ENCODE results near the gene PIGC. TPM values are rescaled to one million over a fixed set of nuclear protein-coding genes. Genes with fewer than 3 reads are reported as not detected.
A peak's percentile ranks its signal among the peaks of the same experiment; 100 is the strongest.

Gene PIGC
- total and polyA plus RNA-seq, 9 donors: 22.7 to 31.6 (median 26.0) TPM

GRCh38 chr1:172453607-172454006 is 9.7 kb upstream of the PIGC start:
- Histone ChIP-seq H3K4me1 (ENCODE audit: control insufficient read depth, insufficient read depth, low read length) (peaks cover 23% of the 10 kb centered on the region), H3K36me3 (ENCODE audit: control insufficient read depth, insufficient read depth, low read length) (peaks cover 4% of the 10 kb centered on the region), H3K4me3 (ENCODE audit: low read length) (peak overlapping the region; percentile 45), H3K9me3 (replicated peaks; ENCODE audit: control insufficient read depth, low read depth, low read length) (no peaks in the 10 kb centered on the region), H3K27me3 (ENCODE audit: control insufficient read depth, insufficient read depth, low read length) (no peaks in the 10 kb centered on the region), H3K27ac (ENCODE audit: low read length) (peak overlapping the region; percentile 89)
- WGBS (ENCODE audit: insufficient coverage): no CpG with 5 or more reads among the region's 1 CpG
- no peak for DNase-seq

- Histone ChIP-seq H3K27me3 (ENCODE audit: control insufficient read depth, insufficient read depth, low read length) (no peaks in the 10 kb centered on the region), H3K9me3 (replicated peaks; ENCODE audit: control insufficient read depth, low read depth, low read length) (no peaks in the 10 kb centered on the region), H3K36me3 (ENCODE audit: control insufficient read depth, insufficient read depth, low read length) (peaks cover 4% of the 10 kb centered on the region), H3K4me1 (ENCODE audit: control insufficient read depth, insufficient read depth, low read length) (peaks cover 23% of the 10 kb centered on the region), H3K27ac (ENCODE audit: low read length) (peak overlapping the region; percentile 89), H3K4me3 (ENCODE audit: low read length) (peak overlapping the region; percentile 45)
- no CpG with 5 or more reads among the region's 6 CpGs for WGBS (ENCODE audit: insufficient coverage)
- DNase-seq: no peak
These were observed 9.3 kb upstream of the PIGC start for GRCh38 chr1:172453153-172453545.

- Histone ChIP-seq H3K36me3 (ENCODE audit: control insufficient read depth, insufficient read depth, low read length) (peaks cover 4% of the 10 kb centered on the region), H3K9me3 (replicated peaks; ENCODE audit: control insufficient read depth, low read depth, low read length) (no peaks in the 10 kb centered on the region), H3K4me1 (ENCODE audit: control insufficient read depth, insufficient read depth, low read length) (peaks cover 23% of the 10 kb centered on the region), H3K4me3 (ENCODE audit: low read length) (peak overlapping the region; percentile 45), H3K27me3 (ENCODE audit: control insufficient read depth, insufficient read depth, low read length) (no peaks in the 10 kb centered on the region), H3K27ac (ENCODE audit: low read length) (peak overlapping the region; percentile 89)
- 30% methylated on average over 2 of the region's 7 CpGs for WGBS (ENCODE audit: insufficient coverage)
- DNase-seq: peak; percentile 69
These were observed 8.8 kb upstream of the PIGC start for GRCh38 chr1:172452536-172453152.

GRCh38 chr1:172451002-172451443 is 7.2 kb upstream of the PIGC start:
- no peaks in the 10 kb centered on the region for H3K36me3 ChIP-seq (ENCODE audit: control insufficient read depth, insufficient read depth, low read length)
- no peak overlapping the region for H3K4me3 ChIP-seq (ENCODE audit: low read length)
- peaks cover 28% of the 10 kb centered on the region for H3K4me1 ChIP-seq (ENCODE audit: control insufficient read depth, insufficient read depth, low read length)
- no peak for DNase-seq
- no peaks in the 10 kb centered on the region for H3K27me3 ChIP-seq (ENCODE audit: control insufficient read depth, insufficient read depth, low read length)
- no peaks in the 10 kb centered on the region for H3K9me3 ChIP-seq (replicated peaks; ENCODE audit: control insufficient read depth, low read depth, low read length)
- no peak overlapping the region for H3K27ac ChIP-seq (ENCODE audit: low read length)
- no CpG with 5 or more reads among the region's 2 CpGs for WGBS (ENCODE audit: insufficient coverage)

GRCh38 chr1:172450524-172450885 is 6.6 kb upstream of the PIGC start:
- Histone ChIP-seq H3K9me3 (replicated peaks; ENCODE audit: control insufficient read depth, low read depth, low read length) (no peaks in the 10 kb centered on the region), H3K36me3 (ENCODE audit: control insufficient read depth, insufficient read depth, low read length) (no peaks in the 10 kb centered on the region), H3K4me1 (ENCODE audit: control insufficient read depth, insufficient read depth, low read length) (peaks cover 26% of the 10 kb centered on the region), H3K27ac (ENCODE audit: low read length) (peak overlapping the region; percentile 83), H3K27me3 (ENCODE audit: control insufficient read depth, insufficient read depth, low read length) (no peaks in the 10 kb centered on the region), H3K4me3 (ENCODE audit: low read length) (no peak overlapping the region)
- no peak for DNase-seq
- WGBS (ENCODE audit: insufficient coverage): 45% methylated on average over 3 of the region's 7 CpGs

GRCh38 chr1:172449585-172450523 is 6.0 kb upstream of the PIGC start:
- Histone ChIP-seq H3K27me3 (ENCODE audit: control insufficient read depth, insufficient read depth, low read length) (no peaks in the 10 kb centered on the region), H3K27ac (ENCODE audit: low read length) (peak overlapping the region; percentile 83), H3K4me3 (ENCODE audit: low read length) (peak overlapping the region; percentile 20), H3K36me3 (ENCODE audit: control insufficient read depth, insufficient read depth, low read length) (no peaks in the 10 kb centered on the region), H3K4me1 (ENCODE audit: control insufficient read depth, insufficient read depth, low read length) (peaks cover 26% of the 10 kb centered on the region), H3K9me3 (replicated peaks; ENCODE audit: control insufficient read depth, low read depth, low read length) (no peaks in the 10 kb centered on the region)
- DNase-seq: peak; percentile 79
- 38% methylated on average over 12 of the region's 18 CpGs for WGBS (ENCODE audit: insufficient coverage)

- no peak for DNase-seq
- 84% methylated on average over 6 of the region's 6 CpGs for WGBS (ENCODE audit: insufficient coverage)
- Histone ChIP-seq H3K27me3 (ENCODE audit: control insufficient read depth, insufficient read depth, low read length) (no peaks in the 10 kb centered on the region), H3K36me3 (ENCODE audit: control insufficient read depth, insufficient read depth, low read length) (no peaks in the 10 kb centered on the region), H3K9me3 (replicated peaks; ENCODE audit: control insufficient read depth, low read depth, low read length) (no peaks in the 10 kb centered on the region), H3K4me3 (ENCODE audit: low read length) (no peak overlapping the region), H3K27ac (ENCODE audit: low read length) (no peak overlapping the region), H3K4me1 (ENCODE audit: control insufficient read depth, insufficient read depth, low read length) (peaks cover 26% of the 10 kb centered on the region)
These were observed 5.2 kb upstream of the PIGC start for GRCh38 chr1:172448995-172449584.

- no peaks in the 10 kb centered on the region for H3K27me3 ChIP-seq (ENCODE audit: control insufficient read depth, insufficient read depth, low read length)
- no peak overlapping the region for H3K4me3 ChIP-seq (ENCODE audit: low read length)
- H3K27ac ChIP-seq (ENCODE audit: low read length): no peak overlapping the region
- peaks cover 28% of the 10 kb centered on the region for H3K4me1 ChIP-seq (ENCODE audit: control insufficient read depth, insufficient read depth, low read length)
- WGBS (ENCODE audit: insufficient coverage): no CpG with 5 or more reads among the region's 2 CpGs
- H3K36me3 ChIP-seq (ENCODE audit: control insufficient read depth, insufficient read depth, low read length): no peaks in the 10 kb centered on the region
- no peaks in the 10 kb centered on the region for H3K9me3 ChIP-seq (replicated peaks; ENCODE audit: control insufficient read depth, low read depth, low read length)
- DNase-seq: no peak
These were observed 3.8 kb upstream of the PIGC start for GRCh38 chr1:172447641-172448040.

- no CpG with 5 or more reads among the region's 3 CpGs for WGBS (ENCODE audit: insufficient coverage)
- Histone ChIP-seq H3K36me3 (ENCODE audit: control insufficient read depth, insufficient read depth, low read length) (peaks cover 2% of the 10 kb centered on the region), H3K27me3 (ENCODE audit: control insufficient read depth, insufficient read depth, low read length) (no peaks in the 10 kb centered on the region), H3K4me1 (ENCODE audit: control insufficient read depth, insufficient read depth, low read length) (peaks cover 27% of the 10 kb centered on the region), H3K9me3 (replicated peaks; ENCODE audit: control insufficient read depth, low read depth, low read length) (no peaks in the 10 kb centered on the region), H3K4me3 (ENCODE audit: low read length) (no peak overlapping the region), H3K27ac (ENCODE audit: low read length) (peak overlapping the region; percentile 60)
- peak; percentile 61 for DNase-seq
These were observed 2.7 kb upstream of the PIGC start for GRCh38 chr1:172446547-172446946.
